Measurements from ENCODE around the gene GULP1. TPM values are rescaled to one million over a fixed set of nuclear protein-coding genes. Genes with fewer than 3 reads are reported as not detected.

GULP1 gene
- total and polyA plus RNA-seq, 7 experiments from 2014 or later, result not detected

DNA sequence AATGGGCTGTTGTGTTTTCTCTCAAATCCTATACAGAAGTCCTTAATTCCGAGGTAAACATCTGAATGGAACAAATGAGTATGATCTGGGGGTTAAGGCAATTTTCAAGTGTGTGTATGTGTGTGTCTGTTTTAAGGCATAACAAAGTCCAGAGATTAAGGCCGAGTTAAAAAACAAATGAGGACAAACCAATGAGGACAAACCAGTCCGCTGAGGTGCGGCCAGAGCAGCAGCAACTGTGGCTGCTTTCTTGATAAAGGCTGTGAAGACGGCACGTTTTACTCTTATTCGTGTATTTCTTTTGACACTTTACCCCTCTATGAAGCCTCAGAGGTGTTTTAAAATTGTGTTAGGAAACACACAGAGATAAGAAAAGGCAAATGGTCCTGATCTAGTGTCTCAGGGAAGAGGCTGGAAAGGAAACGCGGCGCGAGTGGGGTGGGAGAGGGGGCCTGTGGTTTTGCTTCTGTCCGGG is 495 bp upstream of the GULP1 start:
- intact Hi-C loops (cut with micrococcal nuclease), result no loop called here
- Histone ChIP-seq H3K9me3 (ENCODE audit: control insufficient read depth in 2 of 3, low read length in 3 of 3) (no peaks in the 10 kb centered on the region), H3K27me3 (ENCODE audit: control insufficient read depth in 2 of 2, insufficient read depth in 2 of 2, low read length in 2 of 2) (no peaks in the 10 kb centered on the region), H3K27ac (ENCODE audit: low read depth, low read length) (no peak overlapping the region), H3K36me3 (ENCODE audit: control insufficient read depth in 2 of 3, insufficient read depth in 3 of 3, low read length in 3 of 3) (no peaks in the 10 kb centered on the region), H3K4me3 (ENCODE audit: low read length) (no peak overlapping the region), H3K4me1 (ENCODE audit: control insufficient read depth in 2 of 2, insufficient read depth in 2 of 2, low read length in 2 of 2) (no peaks in the 10 kb centered on the region)
- no peak overlapping the region for H3K27ac Mint-ChIP-seq
- peak overlapping the region in 6 of 10 donors; percentile 9 to 71 (median 48) for H3K4me3 Mint-ChIP-seq
- H3K27me3 Mint-ChIP-seq, result peaks cover 36 to 47% (median 40%) of the 10 kb centered on the region in 5 donors
- H3K4me1 Mint-ChIP-seq, result peaks cover 5 to 12% (median 8%) of the 10 kb centered on the region in 7 donors
- DNase-seq, result no peak
- CTCF ChIA-PET, result no interaction called here
- POLR2A ChIA-PET, result no interaction called here
- no peak for ATAC-seq
- H3K9me3 Mint-ChIP-seq, result peaks cover 0 to 4% (median 0%) of the 10 kb centered on the region in 11 donors
- H3K36me3 Mint-ChIP-seq, result no peaks in the 10 kb centered on the region

DNA sequence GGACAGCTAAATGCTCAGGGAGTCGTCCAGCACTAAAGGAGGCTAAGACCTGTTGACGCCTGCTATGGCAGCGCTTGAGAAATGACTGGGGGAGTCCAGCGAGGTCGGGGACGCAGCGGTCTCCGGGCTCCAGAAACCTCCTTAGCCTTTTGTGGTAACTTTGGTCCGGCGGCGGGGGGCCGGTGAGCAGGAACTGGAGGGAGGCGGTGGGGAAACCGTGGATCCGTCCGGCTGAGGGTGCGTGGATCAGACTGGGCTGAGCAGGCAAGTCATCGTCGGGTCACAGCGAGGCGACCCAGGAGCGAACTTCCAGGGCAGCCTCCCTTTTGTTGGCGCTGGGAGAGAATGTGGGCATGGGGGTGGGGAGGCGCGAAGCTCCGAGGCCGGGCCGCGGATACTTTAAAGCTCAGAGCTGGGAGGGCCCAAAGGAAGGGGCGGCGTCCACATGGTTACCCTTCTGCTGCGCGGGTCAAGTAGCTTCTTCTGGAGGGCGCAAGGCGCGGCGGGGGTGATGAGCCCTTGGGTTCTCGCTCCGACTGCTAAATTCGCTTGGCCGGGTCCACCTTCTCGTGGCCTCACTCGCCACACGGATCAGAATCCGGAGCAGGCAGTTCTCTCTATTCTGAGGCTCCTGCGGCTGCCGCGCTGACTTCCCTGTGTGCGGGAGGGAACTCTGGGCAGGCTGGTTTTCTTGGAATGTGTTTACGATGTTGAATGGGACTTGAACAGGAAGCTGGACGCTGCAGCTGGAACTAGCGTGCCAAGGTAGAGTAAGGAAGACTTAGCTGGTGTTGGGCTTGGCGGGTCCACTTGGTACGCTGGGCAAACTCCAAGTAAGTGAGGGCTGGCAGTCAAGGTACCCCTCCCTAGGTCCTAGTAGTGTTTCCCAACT is 920 bp downstream of the GULP1 start:
- intact Hi-C loops (cut with micrococcal nuclease), result no loop called here
- H3K9me3 Mint-ChIP-seq, result peaks cover 0 to 4% (median 0%) of the 10 kb centered on the region in 11 donors
- no peak for DNase-seq
- H3K27ac Mint-ChIP-seq, result no peak overlapping the region
- Histone ChIP-seq H3K4me3 (ENCODE audit: low read length) (no peak overlapping the region), H3K27ac (ENCODE audit: low read depth, low read length) (no peak overlapping the region), H3K27me3 (ENCODE audit: control insufficient read depth in 2 of 2, insufficient read depth in 2 of 2, low read length in 2 of 2) (no peaks in the 10 kb centered on the region), H3K9me3 (ENCODE audit: control insufficient read depth in 2 of 3, low read length in 3 of 3) (no peaks in the 10 kb centered on the region), H3K4me1 (ENCODE audit: control insufficient read depth in 2 of 2, insufficient read depth in 2 of 2, low read length in 2 of 2) (no peaks in the 10 kb centered on the region), H3K36me3 (ENCODE audit: control insufficient read depth in 2 of 3, insufficient read depth in 3 of 3, low read length in 3 of 3) (no peaks in the 10 kb centered on the region)
- H3K4me3 Mint-ChIP-seq, result peak overlapping the region in 5 of 10 donors; percentile 20 to 70 (median 37)
- ChIA-PET POLR2A (no interaction called here), CTCF (no interaction called here)
- ATAC-seq, result no peak
- no peaks in the 10 kb centered on the region for H3K36me3 Mint-ChIP-seq
- peaks cover 36 to 49% (median 46%) of the 10 kb centered on the region in 5 donors for H3K27me3 Mint-ChIP-seq
- peaks cover 5 to 12% (median 8%) of the 10 kb centered on the region in 7 donors for H3K4me1 Mint-ChIP-seq

DNA sequence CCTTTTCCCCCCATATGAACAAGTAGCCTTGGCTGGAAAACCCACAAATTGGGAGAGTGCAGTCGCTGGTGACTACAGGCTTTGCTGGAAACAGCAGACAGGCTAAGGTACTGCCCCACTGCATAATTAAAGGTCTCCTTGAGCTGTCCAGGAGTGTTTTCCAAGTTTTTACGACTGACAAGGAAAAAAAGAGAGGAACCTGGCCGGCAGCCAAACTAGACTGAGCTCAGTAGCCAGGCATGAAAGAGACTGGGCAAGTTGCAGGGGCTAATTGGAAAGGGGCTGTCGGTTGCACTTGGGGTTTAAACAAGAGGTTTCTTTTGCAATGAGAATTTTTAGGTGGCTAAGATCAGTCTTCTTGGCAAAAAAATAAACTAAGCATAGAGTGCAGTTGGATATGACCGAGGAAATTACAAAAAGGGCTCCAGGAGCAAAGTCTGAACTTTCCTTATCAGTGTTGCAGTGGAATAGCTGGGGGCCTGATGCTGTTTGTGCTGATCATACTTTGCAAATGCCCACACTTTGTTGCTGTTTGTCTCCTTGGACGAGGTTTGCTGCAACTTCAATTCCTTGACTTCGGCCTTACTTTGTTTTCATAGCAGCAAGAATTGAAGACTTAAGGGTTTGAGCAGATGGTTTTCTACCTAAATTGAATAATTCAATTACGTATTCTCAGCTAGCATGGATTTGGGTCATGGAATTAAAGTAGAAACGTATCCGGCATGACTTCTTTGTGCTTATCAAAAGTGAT is 2.1 kb downstream of the GULP1 start:
- POLR2A ChIA-PET, result no interaction called here

DNA sequence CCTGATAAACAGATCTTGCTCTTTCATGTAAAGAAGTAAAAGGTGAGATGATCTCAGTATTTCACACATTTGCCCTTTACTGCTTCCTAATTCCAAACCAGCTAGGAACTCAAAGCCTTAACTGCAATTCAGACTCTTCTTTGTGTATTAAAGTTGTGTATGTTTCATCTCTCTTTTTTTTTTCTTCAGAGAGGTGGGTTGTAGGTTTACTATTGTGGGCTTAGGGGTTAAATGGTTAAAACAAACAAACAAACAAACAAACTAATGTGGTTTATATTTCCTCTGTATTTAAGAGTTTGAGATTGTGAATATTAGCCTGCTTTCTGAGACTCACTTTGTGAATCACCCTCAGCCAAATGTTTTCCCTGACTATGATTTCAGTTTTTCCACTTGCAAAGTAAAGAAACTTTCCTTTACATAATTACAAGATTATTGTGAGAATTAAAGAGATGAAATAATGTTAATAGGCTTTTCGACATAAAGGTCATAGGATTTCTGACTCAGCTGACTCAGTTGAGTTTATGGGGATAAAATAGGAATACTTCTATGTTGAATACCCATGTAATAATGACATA is 2.8 kb downstream of the GULP1 start:
- ChIA-PET POLR2A (no interaction called here), CTCF (no interaction called here)
- no peaks in the 10 kb centered on the region for H3K4me1 ChIP-seq (ENCODE audit: control insufficient read depth in 2 of 2, insufficient read depth in 2 of 2, low read length in 2 of 2)

More for the DNA sequence above, 2.1 kb downstream of the GULP1 start:
- no peaks in the 10 kb centered on the region for H3K9me3 ChIP-seq (ENCODE audit: control insufficient read depth in 2 of 3, low read length in 3 of 3)
- no peaks in the 10 kb centered on the region for H3K4me1 ChIP-seq (ENCODE audit: control insufficient read depth in 2 of 2, insufficient read depth in 2 of 2, low read length in 2 of 2)
- Mint-ChIP-seq H3K4me3 (no peak overlapping the region), H3K36me3 (no peaks in the 10 kb centered on the region), H3K9me3 (peaks cover 0 to 4% (median 0%) of the 10 kb centered on the region in 11 donors), H3K4me1 (peaks cover 5 to 12% (median 8%) of the 10 kb centered on the region in 7 donors), H3K27ac (no peak overlapping the region), H3K27me3 (peaks cover 36 to 49% (median 46%) of the 10 kb centered on the region in 5 donors)
- no peak for DNase-seq
- no peak overlapping the region for H3K27ac ChIP-seq (ENCODE audit: low read depth, low read length)
- intact Hi-C loops (cut with micrococcal nuclease), result no loop called here
- H3K4me3 ChIP-seq (ENCODE audit: low read length), result no peak overlapping the region
- no peaks in the 10 kb centered on the region for H3K27me3 ChIP-seq (ENCODE audit: control insufficient read depth in 2 of 2, insufficient read depth in 2 of 2, low read length in 2 of 2)
- no peaks in the 10 kb centered on the region for H3K36me3 ChIP-seq (ENCODE audit: control insufficient read depth in 2 of 3, insufficient read depth in 3 of 3, low read length in 3 of 3)
- CTCF ChIA-PET, result no interaction called here
- no peak for ATAC-seq

DNA sequence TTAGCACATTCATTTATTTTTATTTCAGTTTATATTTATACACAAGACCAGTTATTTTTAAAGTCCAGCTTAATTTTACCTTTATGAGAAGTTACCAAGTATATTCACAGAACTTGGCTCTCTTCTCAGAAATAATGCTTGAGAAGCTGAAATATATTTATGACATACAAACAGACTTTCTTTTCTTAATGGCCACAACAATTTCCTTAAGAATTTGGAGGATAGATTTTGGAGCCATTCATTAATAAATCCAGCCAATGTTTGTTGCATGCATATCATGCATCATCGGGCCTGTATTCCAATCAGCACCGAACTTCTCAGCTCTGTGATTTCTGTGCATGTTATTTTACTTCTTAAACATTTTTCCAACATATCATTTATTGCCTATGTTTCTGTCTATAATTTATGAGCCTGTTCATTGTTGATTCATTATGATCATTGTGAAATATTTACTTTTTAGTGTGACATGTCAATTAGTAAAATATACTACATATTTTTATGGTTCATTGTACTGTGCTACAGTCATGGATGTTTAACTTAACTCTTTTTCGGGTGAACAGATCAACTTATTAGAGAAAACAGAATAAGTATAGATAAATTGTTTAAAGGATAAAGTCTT is 3.5 kb downstream of the GULP1 start:
- ATAC-seq (no peak), DNase-seq (no peak)
- Histone ChIP-seq H3K9me3 (ENCODE audit: control insufficient read depth in 2 of 3, low read length in 3 of 3) (no peaks in the 10 kb centered on the region), H3K4me1 (ENCODE audit: control insufficient read depth in 2 of 2, insufficient read depth in 2 of 2, low read length in 2 of 2) (no peaks in the 10 kb centered on the region), H3K27ac (ENCODE audit: low read depth, low read length) (no peak overlapping the region), H3K36me3 (ENCODE audit: control insufficient read depth in 2 of 3, insufficient read depth in 3 of 3, low read length in 3 of 3) (no peaks in the 10 kb centered on the region), H3K27me3 (ENCODE audit: control insufficient read depth in 2 of 2, insufficient read depth in 2 of 2, low read length in 2 of 2) (no peaks in the 10 kb centered on the region), H3K4me3 (ENCODE audit: low read length) (no peak overlapping the region)
- intact Hi-C loops (cut with micrococcal nuclease), result no loop called here
- Mint-ChIP-seq H3K27ac (no peak overlapping the region), H3K27me3 (peaks cover 36 to 47% (median 40%) of the 10 kb centered on the region in 5 donors), H3K9me3 (peaks cover 0 to 4% (median 0%) of the 10 kb centered on the region in 11 donors), H3K4me1 (peaks cover 5 to 12% (median 8%) of the 10 kb centered on the region in 7 donors), H3K36me3 (no peaks in the 10 kb centered on the region), H3K4me3 (no peak overlapping the region)
- ChIA-PET POLR2A (no interaction called here), CTCF (no interaction called here)

More for the DNA sequence above, 2.8 kb downstream of the GULP1 start:
- Mint-ChIP-seq H3K27ac (no peak overlapping the region), H3K4me1 (peaks cover 5 to 12% (median 8%) of the 10 kb centered on the region in 7 donors), H3K36me3 (no peaks in the 10 kb centered on the region), H3K9me3 (peaks cover 0 to 4% (median 0%) of the 10 kb centered on the region in 11 donors), H3K27me3 (peaks cover 36 to 47% (median 44%) of the 10 kb centered on the region in 5 donors), H3K4me3 (no peak overlapping the region)
- DNase-seq, result no peak
- no peaks in the 10 kb centered on the region for H3K36me3 ChIP-seq (ENCODE audit: control insufficient read depth in 2 of 3, insufficient read depth in 3 of 3, low read length in 3 of 3)
- intact Hi-C loops (cut with micrococcal nuclease), result no loop called here
- no peaks in the 10 kb centered on the region for H3K9me3 ChIP-seq (ENCODE audit: control insufficient read depth in 2 of 3, low read length in 3 of 3)
- no peak overlapping the region for H3K27ac ChIP-seq (ENCODE audit: low read depth, low read length)
- no peak for ATAC-seq
- no peaks in the 10 kb centered on the region for H3K27me3 ChIP-seq (ENCODE audit: control insufficient read depth in 2 of 2, insufficient read depth in 2 of 2, low read length in 2 of 2)
- no peak overlapping the region for H3K4me3 ChIP-seq (ENCODE audit: low read length)

DNA sequence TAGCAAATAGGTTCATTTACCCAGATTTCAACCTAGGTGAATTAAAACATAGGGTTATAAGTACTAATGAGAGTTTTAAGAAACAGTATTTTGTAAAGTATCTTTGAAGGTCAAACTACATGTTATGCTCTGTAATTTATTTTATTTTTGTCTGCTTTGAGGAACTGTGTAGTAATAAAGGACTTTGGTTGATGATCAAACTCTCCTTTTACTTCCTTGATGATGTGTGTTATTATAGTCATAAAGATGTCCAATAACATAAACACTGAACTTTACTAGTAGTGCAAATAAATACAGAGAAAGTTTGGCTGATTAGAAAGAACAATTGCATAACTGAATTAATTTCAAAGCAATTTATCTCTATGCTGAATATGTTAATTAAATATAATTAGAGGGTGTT is 6.3 kb downstream of the GULP1 start:
- Histone ChIP-seq H3K27ac (ENCODE audit: low read depth, low read length) (no peak overlapping the region), H3K27me3 (ENCODE audit: control insufficient read depth in 2 of 2, insufficient read depth in 2 of 2, low read length in 2 of 2) (no peaks in the 10 kb centered on the region), H3K4me1 (ENCODE audit: control insufficient read depth in 2 of 2, insufficient read depth in 2 of 2, low read length in 2 of 2) (no peaks in the 10 kb centered on the region), H3K36me3 (ENCODE audit: control insufficient read depth in 2 of 3, insufficient read depth in 3 of 3, low read length in 3 of 3) (no peaks in the 10 kb centered on the region), H3K9me3 (ENCODE audit: control insufficient read depth in 2 of 3, low read length in 3 of 3) (no peaks in the 10 kb centered on the region), H3K4me3 (ENCODE audit: low read length) (no peak overlapping the region)
- Mint-ChIP-seq H3K4me3 (no peak overlapping the region), H3K4me1 (no peaks in the 10 kb centered on the region), H3K9me3 (peaks cover 0 to 5% (median 0%) of the 10 kb centered on the region in 11 donors), H3K27me3 (peaks cover 14 to 24% (median 18%) of the 10 kb centered on the region in 5 donors), H3K36me3 (no peaks in the 10 kb centered on the region), H3K27ac (no peak overlapping the region)
- ChIA-PET POLR2A (no interaction called here), CTCF (no interaction called here)
- intact Hi-C loops (cut with micrococcal nuclease), result no loop called here
- DNase-seq, result no peak
- no peak for ATAC-seq
